Measurements from ENCODE around the gene CCDC102A.
A peak's percentile ranks its signal among the peaks of the same experiment; 100 is the strongest.
"Not testable (repeated sequence)": the region's sequence is repeated elsewhere in the genome, so short reads cannot be mapped to it uniquely, and the experiment has no call there.

CCDC102A gene

DNA sequence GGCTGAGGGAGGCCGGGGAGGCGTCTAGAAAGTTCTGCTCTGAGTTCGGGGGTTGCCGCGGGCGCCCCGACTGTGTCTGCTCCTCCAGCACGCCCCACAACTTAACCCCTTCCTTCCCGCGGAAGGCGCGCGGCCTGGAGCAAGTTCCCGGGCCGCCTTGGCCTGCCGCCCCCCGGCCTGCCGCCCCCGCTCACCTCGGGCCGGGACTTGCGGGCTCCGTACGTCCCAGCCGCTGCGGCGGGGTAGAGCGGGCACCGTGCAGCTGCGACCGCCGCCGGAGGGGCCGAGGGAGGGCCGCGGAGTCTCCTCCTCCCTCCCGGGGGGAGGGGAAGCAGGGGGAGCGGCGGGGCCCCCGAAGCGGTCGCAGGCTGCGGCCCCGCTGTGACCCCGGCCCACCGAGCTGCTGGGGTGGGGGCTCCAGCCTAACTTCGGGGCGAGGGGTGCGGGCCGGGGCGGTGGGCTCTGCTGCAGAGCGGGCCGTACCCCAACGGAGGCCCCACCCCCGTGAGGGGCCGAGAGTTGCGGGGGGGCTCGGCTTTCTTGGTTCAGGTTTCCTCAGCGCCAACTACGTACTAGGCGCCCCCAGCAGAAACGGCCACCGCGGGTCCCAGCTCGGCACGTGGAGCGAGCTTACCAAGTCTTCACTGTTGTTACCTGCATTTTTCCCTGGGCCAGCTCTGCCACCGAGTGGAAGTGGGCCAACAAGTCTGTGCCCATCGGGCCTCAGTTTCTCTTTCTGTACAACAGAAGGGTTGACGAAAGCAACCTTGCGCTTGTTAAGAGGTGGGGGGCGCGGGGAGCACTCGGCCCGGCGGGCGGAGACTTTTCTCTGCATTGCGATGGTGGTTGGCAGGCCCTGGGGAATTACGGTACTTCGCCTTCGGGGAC is at the start of gene CCDC102A:
Gene CCDC102A (minus strand): TSS at position 266 of the 888 bp plus-strand sequence. CDS start 7,394 bp downstream, outside the sequence.
- DNase-seq, result peak; percentile 71

- no peak for DNase-seq
Observed at GRCh38 chr16:57585051-57585687, 48.8 kb upstream of the CCDC102A start.

DNA sequence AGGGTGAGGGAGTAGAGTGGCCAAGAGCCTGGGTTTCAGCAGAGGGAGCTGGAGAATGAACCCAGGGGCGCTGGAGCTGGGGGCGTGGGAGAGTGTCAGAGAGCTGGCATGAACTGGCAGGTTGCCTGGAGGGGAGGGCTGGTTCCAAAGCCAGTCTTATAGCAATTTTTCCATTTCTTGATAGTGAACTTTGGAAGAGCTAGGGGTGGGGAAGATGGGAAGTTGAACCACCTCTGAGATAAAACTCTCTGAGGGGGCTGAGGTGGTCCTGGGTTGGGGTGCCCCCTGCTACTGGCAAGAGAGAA is 42.9 kb upstream of the CCDC102A start:
- no peak for DNase-seq

DNA sequence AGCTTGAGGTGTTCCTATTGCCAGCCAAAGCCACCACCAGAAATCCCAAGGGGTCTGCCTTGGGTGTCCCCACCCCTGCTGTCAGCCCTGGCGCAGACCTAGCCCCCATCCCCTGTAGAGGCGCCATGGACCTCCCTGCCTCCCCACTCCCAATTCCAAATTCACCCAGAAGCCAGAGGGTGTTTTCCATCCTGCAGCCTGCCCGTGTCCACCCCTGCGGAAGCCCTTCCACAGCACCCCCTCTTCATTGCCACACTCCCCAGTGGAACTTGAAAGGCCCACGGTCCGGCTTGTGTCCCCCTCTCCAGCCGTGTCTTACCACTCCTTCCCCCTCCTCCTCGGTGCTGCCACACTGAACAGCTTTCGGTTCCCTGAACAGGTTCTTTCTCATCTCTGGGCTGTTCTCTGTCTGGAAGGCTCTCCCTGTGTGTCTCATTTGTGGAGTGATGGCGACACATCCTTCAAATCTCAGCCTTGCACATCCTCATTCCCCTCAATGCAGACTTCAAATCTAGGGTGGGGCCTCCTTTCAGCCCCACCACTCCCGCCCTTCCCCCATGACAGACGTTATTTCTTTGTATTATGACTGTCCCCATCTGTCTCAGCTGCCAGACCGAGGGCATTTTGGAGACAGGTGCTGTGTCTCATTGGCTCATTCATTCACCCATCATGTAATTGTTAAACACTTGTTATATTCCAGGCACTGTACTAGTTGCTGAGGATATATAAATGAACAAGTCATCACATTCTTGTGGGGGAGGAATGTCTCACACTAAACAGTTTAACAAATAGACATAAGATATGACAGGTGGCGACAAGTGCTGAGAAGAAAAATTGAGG is 42.4 kb upstream of the CCDC102A start:
- DNase-seq, result no peak

DNA sequence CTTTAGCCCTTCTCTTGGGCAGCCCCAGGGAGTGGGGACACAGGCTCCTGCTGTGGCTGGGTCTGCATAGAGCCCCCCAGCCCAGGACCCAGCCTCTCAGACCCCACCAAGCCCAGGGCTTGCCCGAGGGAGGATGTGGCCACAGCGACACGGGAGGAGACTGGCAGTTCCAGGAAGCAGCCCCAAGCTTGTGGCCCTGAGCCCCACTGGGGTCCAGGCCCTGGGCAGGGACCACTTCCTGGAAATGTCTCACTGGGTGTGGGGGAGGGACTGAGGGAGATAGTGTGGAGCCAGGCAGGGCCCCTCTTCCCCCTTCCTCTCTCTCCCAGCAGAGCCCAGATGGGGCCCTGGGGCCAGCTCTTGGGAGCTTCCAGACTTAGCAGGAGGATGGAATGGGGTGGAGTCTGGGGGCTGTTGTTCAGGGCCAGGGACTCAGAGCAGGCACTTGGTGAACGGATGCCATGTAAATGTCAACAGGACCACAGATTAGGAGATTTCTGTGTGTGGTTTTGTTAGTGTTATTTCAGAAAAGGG is 41.4 kb upstream of the CCDC102A start:
- peak; percentile 43 for DNase-seq

DNA sequence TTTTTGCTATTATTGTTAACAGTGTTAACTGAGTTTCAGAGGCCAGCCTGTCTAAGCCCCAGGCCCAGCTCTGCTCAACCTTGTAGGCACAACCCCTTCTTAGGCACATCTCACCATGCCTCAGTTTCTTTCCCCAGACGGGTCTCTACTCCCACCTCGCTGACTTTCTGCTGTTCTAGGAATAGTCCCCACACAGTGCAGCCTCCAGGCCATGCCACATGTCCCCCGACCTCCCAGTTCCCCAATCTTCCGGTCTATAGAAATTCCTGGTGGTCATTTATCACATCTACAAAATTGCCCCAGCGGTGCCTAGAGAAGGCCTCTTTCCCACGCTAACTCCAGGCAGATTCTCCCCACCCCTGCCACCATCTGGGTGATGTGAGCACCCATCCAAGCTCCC is 40.8 kb upstream of the CCDC102A start:
- DNase-seq, result no peak

GRCh38 chr16:57576429-57576870 is 40.1 kb upstream of the CCDC102A start:
- peak; percentile 83 for DNase-seq

DNA sequence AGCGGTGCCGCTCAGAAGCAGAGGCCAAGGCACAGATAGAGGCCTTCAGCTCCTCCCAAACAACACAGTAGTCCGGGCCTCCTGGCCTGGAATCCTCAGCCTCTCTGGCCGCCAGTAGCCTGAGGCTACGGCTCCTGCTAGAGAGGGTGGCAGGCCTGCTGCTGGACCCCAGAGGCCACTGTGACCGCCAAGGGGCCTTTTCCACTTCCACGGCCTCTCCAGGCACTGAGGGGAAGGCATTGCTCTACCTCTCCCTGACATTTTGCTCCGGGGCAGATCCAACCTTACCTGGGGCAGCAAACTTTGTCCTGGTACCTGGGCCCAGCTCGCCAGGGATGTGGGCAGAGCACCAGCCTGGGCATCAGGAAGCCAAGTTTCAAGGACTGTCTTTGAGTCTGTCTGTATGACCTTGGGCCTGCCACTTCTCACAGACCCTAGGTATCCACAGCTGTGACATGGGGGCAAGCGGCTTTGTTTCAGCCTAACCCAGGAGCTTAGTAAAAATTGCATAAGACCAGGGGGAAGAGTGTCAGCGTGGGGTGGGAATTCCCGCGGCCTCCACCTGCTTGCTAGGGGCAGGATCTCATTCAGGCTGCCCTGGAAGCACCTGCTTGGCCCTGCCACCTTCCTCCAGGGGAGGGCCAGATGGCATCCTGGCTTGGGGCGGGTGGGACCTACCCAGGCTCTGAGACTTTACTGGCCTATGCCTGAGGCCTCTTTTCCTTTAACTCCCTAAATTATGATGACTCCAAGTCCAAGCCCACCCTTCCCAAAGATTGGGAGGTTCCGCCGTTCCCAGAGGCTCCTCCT is 39.3 kb upstream of the CCDC102A start:
- no peak for DNase-seq

DNA sequence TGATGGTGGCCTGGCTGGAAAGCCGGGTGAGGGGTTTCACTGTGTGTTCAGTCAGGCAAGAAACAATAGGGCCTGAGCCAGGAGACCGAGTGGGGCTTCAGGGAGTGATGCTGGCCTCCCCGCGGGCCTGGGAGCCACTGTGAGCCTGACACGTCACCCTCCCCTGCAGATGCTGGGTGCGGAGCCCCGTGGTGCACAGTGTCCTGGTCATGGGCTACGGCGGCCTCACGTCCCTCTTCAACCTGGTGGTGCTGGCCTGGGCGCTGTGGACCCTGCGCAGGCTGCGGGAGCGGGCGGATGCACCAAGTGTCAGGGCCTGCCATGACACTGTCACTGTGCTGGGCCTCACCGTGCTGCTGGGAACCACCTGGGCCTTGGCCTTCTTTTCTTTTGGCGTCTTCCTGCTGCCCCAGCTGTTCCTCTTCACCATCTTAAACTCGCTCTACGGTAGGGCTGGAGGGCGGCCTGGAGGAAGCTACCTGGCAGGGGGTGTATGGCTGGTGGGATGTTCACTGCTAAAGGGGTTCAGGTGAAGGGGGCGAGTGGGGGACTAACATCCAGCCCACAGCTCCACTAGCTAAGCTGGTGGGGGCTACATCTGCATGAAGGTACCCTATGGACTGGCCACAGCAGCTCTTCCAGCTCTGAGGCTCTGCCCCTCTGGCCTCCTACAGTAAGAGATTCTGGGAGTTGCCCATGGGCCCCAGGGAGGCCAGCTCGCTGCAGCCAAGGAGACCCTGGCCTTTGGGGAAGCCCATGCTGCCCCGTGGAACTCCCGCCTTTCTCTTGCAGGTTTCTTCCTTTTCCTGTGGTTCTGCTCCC is 38.5 kb upstream of the CCDC102A start:
- no peak for DNase-seq

DNA sequence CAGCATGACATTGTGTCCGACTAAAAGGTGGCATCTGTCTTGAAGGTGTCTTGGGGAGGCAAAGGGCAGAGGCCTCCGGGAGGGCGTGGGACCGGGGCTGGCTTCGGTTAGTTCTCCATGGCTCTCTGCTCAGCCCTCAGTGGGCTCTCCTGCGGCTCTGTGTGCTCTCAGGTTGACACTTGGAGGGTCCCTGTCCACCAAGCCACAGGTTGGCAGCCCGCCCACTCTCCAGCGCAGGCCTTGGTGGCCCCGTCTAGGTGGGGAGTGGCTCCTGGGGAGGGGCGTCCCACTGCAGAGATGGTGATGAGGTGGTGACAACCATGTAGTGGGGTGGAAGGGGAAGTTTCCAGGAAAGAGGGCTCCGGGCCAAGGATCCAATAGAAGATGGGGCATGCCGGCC is 37.7 kb upstream of the CCDC102A start:
- DNase-seq, result no peak

GRCh38 chr16:57572978-57573728 is 36.8 kb upstream of the CCDC102A start:
- DNase-seq, result no peak

GRCh38 chr16:57571098-57571497 is 34.7 kb upstream of the CCDC102A start:
- no peak for DNase-seq

DNA sequence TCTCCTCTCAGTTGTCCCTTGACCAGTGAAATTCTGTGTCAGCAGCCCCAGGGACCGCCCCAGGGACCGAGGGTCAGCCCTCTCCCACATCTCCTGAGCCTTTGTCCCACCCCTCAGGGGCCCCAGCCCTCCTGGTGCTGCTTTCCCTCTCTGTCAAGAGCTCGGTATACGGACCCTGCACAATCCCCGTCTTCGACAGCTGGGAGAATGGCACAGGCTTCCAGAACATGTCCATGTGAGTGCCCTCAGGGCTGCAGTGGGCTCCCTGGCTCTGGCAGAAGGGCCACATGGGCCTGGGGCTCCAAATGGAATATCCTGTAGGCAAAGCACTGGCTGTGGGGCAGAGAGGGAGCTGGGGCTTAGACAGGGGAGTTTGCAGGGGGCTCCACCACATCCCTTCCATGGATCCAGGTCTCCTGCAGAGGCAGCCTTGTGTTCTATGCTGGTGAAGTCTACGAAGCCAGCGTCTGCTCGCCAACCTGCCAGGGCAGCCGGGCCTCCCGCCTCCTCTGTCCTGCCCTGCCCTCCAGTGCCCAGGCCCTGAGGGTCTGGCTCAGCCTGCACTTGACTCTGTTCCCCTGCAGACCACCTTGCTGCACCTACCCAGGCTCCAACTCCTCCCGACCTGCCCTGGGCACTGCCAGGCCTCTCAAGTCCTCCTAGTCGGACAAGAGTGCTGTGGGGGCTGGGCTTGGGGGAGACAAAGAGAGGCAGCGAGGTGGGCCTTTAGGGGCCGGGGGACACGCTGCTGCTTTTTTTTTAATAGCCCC is 34.1 kb upstream of the CCDC102A start:
- no peak for DNase-seq

DNA sequence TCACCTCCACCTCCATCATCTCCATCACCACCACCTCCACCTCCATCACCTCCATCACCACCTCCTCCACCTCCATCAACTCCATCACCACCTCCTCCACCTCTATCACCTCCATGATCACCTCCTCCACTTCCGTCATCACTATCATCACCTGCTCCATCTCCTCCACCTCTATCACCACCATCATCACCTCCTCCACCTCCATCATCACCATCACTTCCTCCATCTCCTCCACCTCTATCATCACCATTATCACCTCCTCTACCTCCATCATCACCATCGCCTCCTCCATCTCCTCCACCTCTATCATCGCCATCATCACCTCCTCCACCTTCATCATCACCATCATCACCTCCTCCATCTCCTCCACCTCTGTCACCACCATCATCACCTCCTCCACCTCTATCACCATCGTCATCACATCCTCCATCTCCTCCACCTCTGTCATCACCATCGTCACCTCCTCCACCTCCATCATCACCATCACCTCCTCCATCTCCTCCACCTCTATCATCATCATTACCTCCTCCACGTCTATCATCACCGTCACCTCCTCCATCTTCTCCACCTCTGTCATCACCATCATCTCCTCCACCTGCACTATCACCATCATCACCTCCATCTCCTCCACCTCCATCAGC is 33.1 kb upstream of the CCDC102A start:
- DNase-seq, result no peak

DNA sequence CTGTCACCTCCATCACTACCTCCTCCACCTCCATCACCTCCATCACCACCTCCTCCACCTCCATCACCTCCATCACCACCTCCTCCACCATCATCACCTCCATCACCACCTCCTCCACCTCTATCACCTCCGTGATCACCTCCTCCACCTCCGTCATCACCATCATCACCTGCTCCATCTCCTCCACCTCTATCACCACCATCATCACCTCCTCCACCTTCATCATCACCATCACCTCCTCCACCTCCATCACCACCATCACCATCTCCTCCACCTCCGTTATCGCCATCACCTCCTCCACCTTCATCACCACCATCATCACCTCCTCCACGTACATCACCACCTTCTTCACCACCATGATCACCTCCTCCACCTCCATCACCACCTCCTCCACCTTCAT is 32.4 kb upstream of the CCDC102A start:
- DNase-seq, result not testable (repeated sequence)

- no peak for DNase-seq
Observed at GRCh38 chr16:57568173-57568678, 31.9 kb upstream of the CCDC102A start.

- DNase-seq, result no peak
Observed at GRCh38 chr16:57567691-57568090, 31.3 kb upstream of the CCDC102A start.

DNA sequence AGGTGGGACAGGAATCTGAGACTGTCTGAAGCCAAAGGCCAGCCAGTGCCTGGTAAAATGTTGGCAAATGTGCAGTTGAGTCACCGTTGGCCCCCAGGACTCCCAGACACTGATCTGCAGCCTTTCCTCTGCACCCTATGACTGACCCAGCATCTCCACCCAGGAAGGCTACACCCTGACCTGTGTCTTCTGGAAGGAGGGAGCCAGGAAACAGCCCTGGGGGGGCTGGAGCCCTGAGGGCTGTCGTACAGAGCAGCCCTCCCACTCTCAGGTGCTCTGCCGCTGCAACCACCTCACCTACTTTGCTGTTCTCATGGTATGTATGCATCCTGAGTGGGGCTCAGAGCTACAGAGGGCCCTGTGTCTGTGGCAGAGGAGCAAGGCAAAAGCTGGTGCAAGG is 30.1 kb upstream of the CCDC102A start:
- DNase-seq, result no peak

- no peak for DNase-seq
Observed at GRCh38 chr16:57565461-57565860, 29.1 kb upstream of the CCDC102A start.
